ENCODE measurements around the gene DIDO1. TPM values are rescaled to one million over a fixed set of nuclear protein-coding genes. Genes with fewer than 3 reads are reported as not detected.
A peak's percentile ranks its signal among the peaks of the same experiment; 100 is the strongest.

Gene DIDO1
- total RNA-seq, 3 donors from 2014 or later: 44.9 to 49.9 (median 47.4) TPM

- Mint-ChIP-seq H3K4me3 (no peak overlapping the region), H3K9me3 (no peaks in the 10 kb centered on the region), H3K4me1 (ENCODE audit: low read depth) (peaks cover 10% of the 10 kb centered on the region), H3K27me3 (ENCODE audit: low read depth) (no peaks in the 10 kb centered on the region), H3K36me3 (ENCODE audit: insufficient read depth) (peaks cover 41% of the 10 kb centered on the region)
- ATAC-seq: no peak
- no peak for DNase-seq
Measured at GRCh38 chr20:62947532-62948300, 21.4 kb upstream of the DIDO1 start.

- peaks cover 44% of the 10 kb centered on the region for H3K36me3 Mint-ChIP-seq (ENCODE audit: insufficient read depth)
- H3K27me3 Mint-ChIP-seq (ENCODE audit: low read depth): no peaks in the 10 kb centered on the region
- H3K4me3 Mint-ChIP-seq: no peak overlapping the region
- ATAC-seq: no peak
- H3K9me3 Mint-ChIP-seq: no peaks in the 10 kb centered on the region
- H3K4me1 Mint-ChIP-seq (ENCODE audit: low read depth): peaks cover 5% of the 10 kb centered on the region
- no peak for DNase-seq
Measured at GRCh38 chr20:62946918-62947317, 20.6 kb upstream of the DIDO1 start.

- DNase-seq: no peak
- ATAC-seq: no peak
- no peaks in the 10 kb centered on the region for H3K9me3 Mint-ChIP-seq
- H3K4me1 Mint-ChIP-seq (ENCODE audit: low read depth): peaks cover 13% of the 10 kb centered on the region
- peaks cover 51% of the 10 kb centered on the region for H3K36me3 Mint-ChIP-seq (ENCODE audit: insufficient read depth)
- H3K4me3 Mint-ChIP-seq: no peak overlapping the region
- no peaks in the 10 kb centered on the region for H3K27me3 Mint-ChIP-seq (ENCODE audit: low read depth)
Measured at GRCh38 chr20:62945771-62946339, 19.6 kb upstream of the DIDO1 start.

- ATAC-seq: no peak
- DNase-seq: no peak
- H3K27me3 Mint-ChIP-seq (ENCODE audit: low read depth): no peaks in the 10 kb centered on the region
- H3K36me3 Mint-ChIP-seq (ENCODE audit: insufficient read depth): peaks cover 44% of the 10 kb centered on the region
- H3K4me3 Mint-ChIP-seq: no peak overlapping the region
- H3K4me1 Mint-ChIP-seq (ENCODE audit: low read depth): peaks cover 19% of the 10 kb centered on the region
- H3K9me3 Mint-ChIP-seq: no peaks in the 10 kb centered on the region
Measured at GRCh38 chr20:62944746-62945145, 18.4 kb upstream of the DIDO1 start.

GRCh38 chr20:62944184-62944583 lies 17.9 kb upstream of the DIDO1 start:
- Mint-ChIP-seq H3K4me1 (ENCODE audit: low read depth) (peaks cover 25% of the 10 kb centered on the region), H3K36me3 (ENCODE audit: insufficient read depth) (peaks cover 44% of the 10 kb centered on the region), H3K9me3 (no peaks in the 10 kb centered on the region), H3K4me3 (no peak overlapping the region), H3K27me3 (ENCODE audit: low read depth) (no peaks in the 10 kb centered on the region)
- DNase-seq (no peak), ATAC-seq (no peak)

- Mint-ChIP-seq H3K4me3 (no peak overlapping the region), H3K36me3 (ENCODE audit: insufficient read depth) (peaks cover 37% of the 10 kb centered on the region), H3K4me1 (ENCODE audit: low read depth) (peaks cover 30% of the 10 kb centered on the region), H3K27me3 (ENCODE audit: low read depth) (no peaks in the 10 kb centered on the region), H3K9me3 (no peaks in the 10 kb centered on the region)
- no peak for ATAC-seq
- no peak for DNase-seq
Measured at GRCh38 chr20:62943396-62943795, 17.1 kb upstream of the DIDO1 start.

GRCh38 chr20:62942456-62942855 lies 16.2 kb upstream of the DIDO1 start:
- Mint-ChIP-seq H3K27me3 (ENCODE audit: low read depth) (no peaks in the 10 kb centered on the region), H3K9me3 (no peaks in the 10 kb centered on the region), H3K4me1 (ENCODE audit: low read depth) (peaks cover 30% of the 10 kb centered on the region), H3K36me3 (ENCODE audit: insufficient read depth) (peaks cover 30% of the 10 kb centered on the region), H3K4me3 (no peak overlapping the region)
- no peak for ATAC-seq
- no peak for DNase-seq

GRCh38 chr20:62941792-62942191 lies 15.5 kb upstream of the DIDO1 start:
- Mint-ChIP-seq H3K36me3 (ENCODE audit: insufficient read depth) (peaks cover 25% of the 10 kb centered on the region), H3K4me3 (no peak overlapping the region), H3K27me3 (ENCODE audit: low read depth) (no peaks in the 10 kb centered on the region), H3K4me1 (ENCODE audit: low read depth) (peaks cover 30% of the 10 kb centered on the region), H3K9me3 (no peaks in the 10 kb centered on the region)
- DNase-seq: no peak
- no peak for ATAC-seq

- Mint-ChIP-seq H3K9me3 (no peaks in the 10 kb centered on the region), H3K27me3 (ENCODE audit: low read depth) (no peaks in the 10 kb centered on the region), H3K4me3 (no peak overlapping the region), H3K4me1 (ENCODE audit: low read depth) (peaks cover 33% of the 10 kb centered on the region), H3K36me3 (ENCODE audit: insufficient read depth) (peaks cover 25% of the 10 kb centered on the region)
- no peak for DNase-seq
- ATAC-seq: no peak
Measured at GRCh38 chr20:62940875-62941274, 14.6 kb upstream of the DIDO1 start.

GRCh38 chr20:62938105-62938888 lies 12.0 kb upstream of the DIDO1 start, which contains the start of gene GID8:
Gene GID8, plus strand, starts transcription at chr20:62938147. Its CDS starts 3,356 bp downstream, at chr20:62941503.
- H3K36me3 Mint-ChIP-seq (ENCODE audit: insufficient read depth): peaks cover 15% of the 10 kb centered on the region
- ATAC-seq (peak; percentile 65 to 69), DNase-seq (peak; percentile 36)
- H3K4me3 Mint-ChIP-seq: peak within 1 kb of the TSS; percentile 99
- H3K27me3 Mint-ChIP-seq (ENCODE audit: low read depth): no peaks in the 10 kb centered on the region
- no peaks in the 10 kb centered on the region for H3K9me3 Mint-ChIP-seq
- peaks cover 35% of the 10 kb centered on the region for H3K4me1 Mint-ChIP-seq (ENCODE audit: low read depth)

- Mint-ChIP-seq H3K27me3 (ENCODE audit: low read depth) (no peaks in the 10 kb centered on the region), H3K4me1 (ENCODE audit: low read depth) (peaks cover 42% of the 10 kb centered on the region), H3K4me3 (no peak overlapping the region), H3K9me3 (no peaks in the 10 kb centered on the region), H3K36me3 (ENCODE audit: insufficient read depth) (peaks cover 16% of the 10 kb centered on the region)
- DNase-seq (peak; percentile 97), ATAC-seq (peak; percentile 87 to 88)
Measured at GRCh38 chr20:62937268-62938104, 11.2 kb upstream of the DIDO1 start.

- ATAC-seq (no peak), DNase-seq (no peak)
- peaks cover 40% of the 10 kb centered on the region for H3K4me1 Mint-ChIP-seq (ENCODE audit: low read depth)
- H3K4me3 Mint-ChIP-seq: no peak overlapping the region
- H3K27me3 Mint-ChIP-seq (ENCODE audit: low read depth): no peaks in the 10 kb centered on the region
- no peaks in the 10 kb centered on the region for H3K9me3 Mint-ChIP-seq
- H3K36me3 Mint-ChIP-seq (ENCODE audit: insufficient read depth): peaks cover 9% of the 10 kb centered on the region
Measured at GRCh38 chr20:62935968-62936585, 9.8 kb upstream of the DIDO1 start.

- peaks cover 9% of the 10 kb centered on the region for H3K36me3 Mint-ChIP-seq (ENCODE audit: insufficient read depth)
- DNase-seq (no peak), ATAC-seq (no peak)
- H3K9me3 Mint-ChIP-seq: no peaks in the 10 kb centered on the region
- H3K27me3 Mint-ChIP-seq (ENCODE audit: low read depth): no peaks in the 10 kb centered on the region
- H3K4me3 Mint-ChIP-seq: no peak overlapping the region
- H3K4me1 Mint-ChIP-seq (ENCODE audit: low read depth): peaks cover 41% of the 10 kb centered on the region
Measured at GRCh38 chr20:62935204-62935967, 9.1 kb upstream of the DIDO1 start.

Data from activated T-cell treated with anti-CD3 and anti-CD28 coated beads, Interleukin-2, amount 50 U/mL, for 4 hours (primary cell).